Activated naive CD4-positive, alpha-beta T cell treated with anti-CD3 and anti-CD28 coated beads, Interleukin-2, amount 50 U/mL, for 24 hours (primary cell): Measurements from ENCODE around the gene LTB.
"Not testable (repeated sequence)": the region's sequence is repeated elsewhere in the genome, so short reads cannot be mapped to it uniquely, and the experiment has no call there.

Experiments used
- H3K27ac Mint-ChIP-seq: one replicate; pipeline ENCODE4 v1.8.0; 2021; ENCODE audit warnings: mild to moderate bottlenecking, mixed read lengths
- H3K27me3 Mint-ChIP-seq: one replicate; pipeline ENCODE4 v1.8.0; 2021; ENCODE audit warnings: mixed read lengths
- H3K36me3 Mint-ChIP-seq: one replicate; pipeline ENCODE4 v1.8.0; 2021; ENCODE audit warnings: mixed read lengths
- H3K4me1 Mint-ChIP-seq: one replicate; pipeline ENCODE4 v1.8.0; 2021; ENCODE audit warnings: mixed read lengths
- H3K4me3 Mint-ChIP-seq: one replicate; pipeline ENCODE4 v1.8.0; 2021; ENCODE audit warnings: mild to moderate bottlenecking, mixed read lengths
- H3K9me3 Mint-ChIP-seq: one replicate; pipeline ENCODE4 v1.8.0; 2021; ENCODE audit warnings: mixed read lengths

LTB gene

GRCh38 chr6:31615748-31616147, 33.5 kb upstream of the LTB start:
- peak overlapping the region; percentile 97 for H3K27ac Mint-ChIP-seq
- H3K27me3 Mint-ChIP-seq, result no peaks in the 10 kb centered on the region
- no peaks in the 10 kb centered on the region for H3K36me3 Mint-ChIP-seq
- H3K9me3 Mint-ChIP-seq, result no peaks in the 10 kb centered on the region
- peak overlapping the region; percentile 76 for H3K4me3 Mint-ChIP-seq
- peaks cover 38% of the 10 kb centered on the region for H3K4me1 Mint-ChIP-seq

- Mint-ChIP-seq H3K9me3 (no peaks in the 10 kb centered on the region), H3K27ac (peak within 1 kb of the TSS; percentile 97), H3K4me1 (peaks cover 37% of the 10 kb centered on the region)
Measured at GRCh38 chr6:31614684-31615578, 32.7 kb upstream of the LTB start, which contains the start of gene AIF1. TSS of gene AIF1 (plus strand) at chr6:31615234. CDS start at chr6:31615330, 96 bp downstream.

GRCh38 chr6:31614075-31614619, 31.9 kb upstream of the LTB start:
- Mint-ChIP-seq H3K4me3 (no peak overlapping the region), H3K27ac (peak overlapping the region; percentile 97), H3K4me1 (peaks cover 32% of the 10 kb centered on the region)

More at GRCh38 chr6:31614684-31615578, 32.7 kb upstream of the LTB start, which contains the start of gene AIF1:
- Mint-ChIP-seq H3K4me3 (peak within 1 kb of the TSS; percentile 76), H3K27me3 (no peaks in the 10 kb centered on the region), H3K36me3 (no peaks in the 10 kb centered on the region)

GRCh38 chr6:31610968-31611367, 28.7 kb upstream of the LTB start:
- no peaks in the 10 kb centered on the region for H3K36me3 Mint-ChIP-seq
- no peak overlapping the region for H3K27ac Mint-ChIP-seq
- no peak overlapping the region for H3K4me3 Mint-ChIP-seq
- H3K4me1 Mint-ChIP-seq, result peaks cover 16% of the 10 kb centered on the region
- H3K9me3 Mint-ChIP-seq, result no peaks in the 10 kb centered on the region
- H3K27me3 Mint-ChIP-seq, result no peaks in the 10 kb centered on the region

More at GRCh38 chr6:31614075-31614619, 31.9 kb upstream of the LTB start:
- H3K27me3 Mint-ChIP-seq, result no peaks in the 10 kb centered on the region
- H3K36me3 Mint-ChIP-seq, result no peaks in the 10 kb centered on the region
- no peaks in the 10 kb centered on the region for H3K9me3 Mint-ChIP-seq

- H3K36me3 Mint-ChIP-seq, result no peaks in the 10 kb centered on the region
- H3K4me1 Mint-ChIP-seq, result peaks cover 4% of the 10 kb centered on the region
- no peaks in the 10 kb centered on the region for H3K9me3 Mint-ChIP-seq
- no peaks in the 10 kb centered on the region for H3K27me3 Mint-ChIP-seq
- H3K27ac Mint-ChIP-seq, result no peak overlapping the region
- no peak overlapping the region for H3K4me3 Mint-ChIP-seq
Measured at GRCh38 chr6:31609519-31610406, 27.5 kb upstream of the LTB start.

GRCh38 chr6:31607317-31607716, 25.1 kb upstream of the LTB start:
- no peaks in the 10 kb centered on the region for H3K9me3 Mint-ChIP-seq

GRCh38 chr6:31597006-31597405, 14.8 kb upstream of the LTB start:
- no peaks in the 10 kb centered on the region for H3K9me3 Mint-ChIP-seq
- peak overlapping the region; percentile 25 for H3K27ac Mint-ChIP-seq
- H3K27me3 Mint-ChIP-seq, result no peaks in the 10 kb centered on the region
- peak overlapping the region; percentile 37 for H3K4me3 Mint-ChIP-seq
- no peaks in the 10 kb centered on the region for H3K36me3 Mint-ChIP-seq
- H3K4me1 Mint-ChIP-seq, result peaks cover 54% of the 10 kb centered on the region

More at GRCh38 chr6:31607317-31607716, 25.1 kb upstream of the LTB start:
- Mint-ChIP-seq H3K27me3 (no peaks in the 10 kb centered on the region), H3K36me3 (no peaks in the 10 kb centered on the region), H3K27ac (no peak overlapping the region), H3K4me1 (no peaks in the 10 kb centered on the region), H3K4me3 (no peak overlapping the region)

GRCh38 chr6:31592396-31592771, 10.2 kb upstream of the LTB start:
- Mint-ChIP-seq H3K4me3 (peak overlapping the region; percentile 68), H3K36me3 (peaks cover 2% of the 10 kb centered on the region), H3K9me3 (no peaks in the 10 kb centered on the region), H3K27ac (peak overlapping the region; percentile 84), H3K27me3 (no peaks in the 10 kb centered on the region), H3K4me1 (peaks cover 61% of the 10 kb centered on the region)

GRCh38 chr6:31590691-31591090, 8.5 kb upstream of the LTB start:
- H3K36me3 Mint-ChIP-seq, result not testable (repeated sequence)
- H3K4me1 Mint-ChIP-seq, result peaks cover 63% of the 10 kb centered on the region

GRCh38 chr6:31588871-31589650, 6.8 kb upstream of the LTB start:
- peaks cover 75% of the 10 kb centered on the region for H3K4me1 Mint-ChIP-seq
- H3K36me3 Mint-ChIP-seq, result peaks cover 2% of the 10 kb centered on the region
- peak overlapping the region; percentile 81 for H3K27ac Mint-ChIP-seq
- H3K27me3 Mint-ChIP-seq, result no peaks in the 10 kb centered on the region
- no peaks in the 10 kb centered on the region for H3K9me3 Mint-ChIP-seq
- no peak overlapping the region for H3K4me3 Mint-ChIP-seq

More at GRCh38 chr6:31590691-31591090, 8.5 kb upstream of the LTB start:
- H3K27ac Mint-ChIP-seq, H3K9me3 Mint-ChIP-seq, H3K27me3 Mint-ChIP-seq, H3K4me3 Mint-ChIP-seq: not testable (repeated sequence)

- H3K4me3 Mint-ChIP-seq, result peak overlapping the region; percentile 82
- no peaks in the 10 kb centered on the region for H3K9me3 Mint-ChIP-seq
- peaks cover 73% of the 10 kb centered on the region for H3K4me1 Mint-ChIP-seq
- H3K27me3 Mint-ChIP-seq, result no peaks in the 10 kb centered on the region
- peak overlapping the region; percentile 96 for H3K27ac Mint-ChIP-seq
- H3K36me3 Mint-ChIP-seq, result peaks cover 2% of the 10 kb centered on the region
Measured at GRCh38 chr6:31587791-31588777, 5.9 kb upstream of the LTB start.

- Mint-ChIP-seq H3K27me3 (no peaks in the 10 kb centered on the region), H3K36me3 (peaks cover 6% of the 10 kb centered on the region), H3K27ac (peak overlapping the region; percentile 97), H3K4me1 (peaks cover 73% of the 10 kb centered on the region), H3K9me3 (no peaks in the 10 kb centered on the region), H3K4me3 (peak overlapping the region; percentile 82)
Measured at GRCh38 chr6:31586599-31587281, 4.5 kb upstream of the LTB start.

- H3K4me3 Mint-ChIP-seq, result peak within 1 kb of the TSS; percentile 82
- H3K4me1 Mint-ChIP-seq, result peaks cover 74% of the 10 kb centered on the region
- peak within 1 kb of the TSS; percentile 97 for H3K27ac Mint-ChIP-seq
- no peaks in the 10 kb centered on the region for H3K27me3 Mint-ChIP-seq
- no peaks in the 10 kb centered on the region for H3K9me3 Mint-ChIP-seq
- peaks cover 10% of the 10 kb centered on the region for H3K36me3 Mint-ChIP-seq
Measured at GRCh38 chr6:31586008-31586407, 3.8 kb upstream of the LTB start, which contains the start of gene LST1. TSS of gene LST1 (plus strand) at chr6:31586277. CDS start at chr6:31587300, 1,023 bp downstream.
